ENCODE measurements around the gene RPS6KB1.

Gene RPS6KB1

DNA sequence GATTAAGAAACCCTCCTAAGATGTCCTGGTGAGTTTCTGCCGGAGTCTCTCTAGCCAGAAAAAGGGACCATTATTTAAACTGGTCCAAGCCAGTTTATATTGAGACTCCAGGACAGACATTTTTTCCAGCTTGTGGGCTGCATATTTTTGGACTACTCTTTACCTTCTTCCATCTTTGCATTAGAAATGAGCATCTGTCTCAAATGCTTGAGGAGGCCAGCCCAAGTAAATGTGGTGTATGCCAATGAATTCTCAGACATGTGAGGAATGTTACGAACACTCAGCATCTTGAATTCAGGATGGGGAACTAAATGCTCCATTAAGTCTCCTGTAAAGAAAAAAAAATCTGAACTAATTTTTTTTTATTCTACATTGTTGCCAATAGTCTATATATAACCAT lies 18.5 kb upstream of the RPS6KB1 start:
- no peak for DNase-seq (ENCODE audit: low read depth)
- H3K4me3 ChIP-seq (ENCODE audit: control insufficient read depth, low read depth, low read length) = no peak overlapping the region
- TF ChIP-seq, protein P1, sequence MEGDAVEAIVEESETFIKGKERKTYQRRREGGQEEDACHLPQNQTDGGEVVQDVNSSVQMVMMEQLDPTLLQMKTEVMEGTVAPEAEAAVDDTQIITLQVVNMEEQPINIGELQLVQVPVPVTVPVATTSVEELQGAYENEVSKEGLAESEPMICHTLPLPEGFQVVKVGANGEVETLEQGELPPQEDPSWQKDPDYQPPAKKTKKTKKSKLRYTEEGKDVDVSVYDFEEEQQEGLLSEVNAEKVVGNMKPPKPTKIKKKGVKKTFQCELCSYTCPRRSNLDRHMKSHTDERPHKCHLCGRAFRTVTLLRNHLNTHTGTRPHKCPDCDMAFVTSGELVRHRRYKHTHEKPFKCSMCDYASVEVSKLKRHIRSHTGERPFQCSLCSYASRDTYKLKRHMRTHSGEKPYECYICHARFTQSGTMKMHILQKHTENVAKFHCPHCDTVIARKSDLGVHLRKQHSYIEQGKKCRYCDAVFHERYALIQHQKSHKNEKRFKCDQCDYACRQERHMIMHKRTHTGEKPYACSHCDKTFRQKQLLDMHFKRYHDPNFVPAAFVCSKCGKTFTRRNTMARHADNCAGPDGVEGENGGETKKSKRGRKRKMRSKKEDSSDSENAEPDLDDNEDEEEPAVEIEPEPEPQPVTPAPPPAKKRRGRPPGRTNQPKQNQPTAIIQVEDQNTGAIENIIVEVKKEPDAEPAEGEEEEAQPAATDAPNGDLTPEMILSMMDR (conservative IDR thresholded peaks at IDR 0.05; ENCODE audit: control insufficient read depth, insufficient read depth, low read depth, low read length) = no peak

DNA sequence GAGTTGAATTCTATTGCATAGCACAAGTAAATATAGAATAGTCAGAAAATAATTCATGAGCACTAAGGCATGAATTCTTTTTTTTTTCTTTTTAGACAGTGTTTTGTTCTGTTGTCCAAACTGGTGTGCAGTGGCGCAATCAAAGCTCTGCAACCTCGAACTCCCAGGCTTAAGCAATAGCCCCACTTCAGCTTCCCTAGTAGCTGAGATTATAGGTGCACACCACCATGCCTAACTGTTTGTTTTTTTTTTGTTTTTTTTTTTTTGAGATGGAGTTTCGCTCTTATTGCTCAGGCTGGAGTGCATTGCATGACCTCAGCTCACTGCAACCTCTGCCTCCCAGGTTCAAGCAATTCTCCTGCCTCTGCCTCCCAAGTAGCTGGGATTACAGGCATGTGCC lies 16.8 kb upstream of the RPS6KB1 start:
- peak; percentile 38 for DNase-seq (ENCODE audit: low read depth)
- H3K4me3 ChIP-seq (ENCODE audit: control insufficient read depth, low read depth, low read length) = no peak overlapping the region
- TF ChIP-seq, protein P1 (conservative IDR thresholded peaks at IDR 0.05; ENCODE audit: control insufficient read depth, insufficient read depth, low read depth, low read length) = no peak

DNA sequence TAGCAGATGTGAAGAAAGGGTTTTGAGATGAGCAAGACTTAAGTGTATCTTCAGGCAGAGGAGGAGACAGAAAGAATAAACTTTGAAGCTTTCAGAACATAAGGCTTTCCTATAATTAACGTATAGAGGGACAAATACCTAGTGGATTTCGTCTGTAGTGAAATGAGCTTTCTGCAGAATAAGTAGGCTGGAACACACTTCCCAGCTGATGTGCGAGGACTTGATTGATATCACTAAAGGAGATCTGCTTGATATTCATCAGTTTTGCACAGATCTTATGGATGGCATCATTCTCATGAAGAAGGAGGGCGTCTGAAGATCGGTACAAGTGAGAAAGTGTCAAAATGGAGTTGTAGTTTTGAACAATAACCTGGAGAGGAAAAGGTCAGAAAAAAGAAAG lies 15.0 kb upstream of the RPS6KB1 start:
- TF ChIP-seq, protein P1 (conservative IDR thresholded peaks at IDR 0.05; ENCODE audit: control insufficient read depth, insufficient read depth, low read depth, low read length) = no peak
- H3K4me3 ChIP-seq (ENCODE audit: control insufficient read depth, low read depth, low read length) = no peak overlapping the region
- DNase-seq (ENCODE audit: low read depth) = no peak

DNA sequence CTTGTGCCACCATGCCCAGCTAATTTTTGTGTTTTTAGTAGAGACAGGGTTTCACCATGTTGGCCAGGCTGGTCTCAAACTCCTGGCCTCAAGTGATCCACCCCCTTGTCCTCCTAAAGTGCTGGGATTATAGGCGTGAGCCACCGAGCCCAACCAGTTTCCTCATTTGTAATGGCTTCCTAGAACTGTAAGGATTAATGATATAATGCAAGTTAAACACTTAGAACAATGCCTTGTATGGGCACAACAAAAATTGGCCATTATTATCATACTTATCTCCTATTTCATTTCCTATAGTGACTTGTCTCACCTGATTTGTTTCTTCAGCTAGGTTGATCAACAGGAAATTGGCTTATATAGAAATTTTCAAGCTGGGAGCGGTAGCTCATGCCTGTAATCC lies 14.3 kb upstream of the RPS6KB1 start:
- H3K4me3 ChIP-seq (ENCODE audit: control insufficient read depth, low read depth, low read length) = no peak overlapping the region
- TF ChIP-seq, protein P1 (conservative IDR thresholded peaks at IDR 0.05; ENCODE audit: control insufficient read depth, insufficient read depth, low read depth, low read length) = no peak

DNA sequence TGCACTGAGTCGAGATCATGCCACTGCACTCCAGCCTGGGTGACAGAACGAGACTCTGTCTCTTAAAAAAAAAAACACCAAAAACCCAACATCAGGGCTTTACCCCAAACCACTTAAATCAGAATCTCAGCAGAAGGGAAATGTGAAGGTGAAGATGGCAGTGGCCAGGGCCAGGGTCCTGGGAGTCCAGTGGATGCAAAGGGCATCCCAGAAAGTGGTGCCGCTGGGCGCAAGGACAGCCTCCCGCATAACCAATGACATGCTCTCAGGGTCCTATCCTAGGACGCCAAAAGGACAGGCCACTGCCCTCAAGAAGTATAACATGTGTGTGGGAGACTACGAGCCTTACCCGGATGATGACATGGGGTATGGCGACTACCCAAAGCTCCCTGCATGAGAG lies 8.1 kb upstream of the RPS6KB1 start:
- TF ChIP-seq, protein P1 (conservative IDR thresholded peaks at IDR 0.05; ENCODE audit: control insufficient read depth, insufficient read depth, low read depth, low read length) = no peak
- no peak overlapping the region for H3K4me3 ChIP-seq (ENCODE audit: control insufficient read depth, low read depth, low read length)
- DNase-seq (ENCODE audit: low read depth) = no peak

More for the DNA sequence above, 14.3 kb upstream of the RPS6KB1 start:
- no peak for DNase-seq (ENCODE audit: low read depth)

DNA sequence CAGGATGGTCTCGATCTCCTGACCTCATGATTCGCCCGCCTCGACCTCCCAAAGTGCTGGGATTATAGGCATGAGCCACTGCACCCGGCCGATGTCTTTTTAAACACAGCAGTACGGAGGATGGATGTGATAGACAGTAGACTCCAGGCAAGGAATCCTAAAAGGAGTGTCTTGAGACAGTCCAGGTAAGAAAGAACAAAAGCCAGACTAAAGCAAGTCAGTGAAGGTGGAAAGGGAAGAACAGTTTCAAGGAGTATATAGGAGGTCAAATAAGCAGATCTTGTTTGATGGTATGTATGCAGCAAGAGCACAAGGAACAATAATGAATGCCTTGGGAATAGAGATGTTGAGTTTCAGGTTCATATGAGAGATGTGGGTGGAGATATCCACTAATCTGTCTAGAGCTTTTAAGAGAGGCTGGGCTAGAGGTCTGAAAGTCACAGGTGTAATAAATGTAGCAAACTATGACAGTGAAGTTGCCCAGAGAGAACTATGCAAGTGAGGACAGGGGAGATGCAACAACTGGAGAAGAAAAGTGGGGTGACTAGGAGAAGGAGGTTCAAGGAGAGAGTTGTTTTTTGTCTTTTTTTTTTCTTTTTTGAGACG lies 4.7 kb upstream of the RPS6KB1 start:
- no peak for DNase-seq (ENCODE audit: low read depth)
- TF ChIP-seq, protein P1 (conservative IDR thresholded peaks at IDR 0.05; ENCODE audit: control insufficient read depth, insufficient read depth, low read depth, low read length) = no peak
- H3K4me3 ChIP-seq (ENCODE audit: control insufficient read depth, low read depth, low read length) = no peak overlapping the region

DNA sequence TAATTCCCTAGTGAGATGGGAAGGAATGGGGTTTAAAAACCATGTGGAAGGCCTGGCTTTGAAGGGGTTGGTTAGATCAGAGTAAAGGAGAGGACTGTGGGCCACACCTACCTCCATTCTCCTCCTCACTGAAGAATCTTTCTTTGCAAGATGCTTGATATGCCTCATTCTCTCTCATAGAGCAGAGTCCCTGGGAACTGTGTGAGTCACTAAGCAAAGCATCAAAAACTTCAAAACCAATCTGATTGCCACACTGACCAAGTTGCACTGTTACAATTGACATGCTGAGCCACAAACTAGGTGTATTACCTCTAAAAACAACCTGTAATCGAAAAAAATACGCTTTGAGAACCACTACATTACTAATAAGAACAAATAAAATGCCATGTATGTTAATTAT lies 2.2 kb upstream of the RPS6KB1 start:
- TF ChIP-seq, protein P1 (conservative IDR thresholded peaks at IDR 0.05; ENCODE audit: control insufficient read depth, insufficient read depth, low read depth, low read length) = no peak
- no peak overlapping the region for H3K4me3 ChIP-seq (ENCODE audit: control insufficient read depth, low read depth, low read length)
- DNase-seq (ENCODE audit: low read depth) = peak; percentile 56

Data from fibroblast of mammary gland (primary cell).